Body of pancreas (tissue), 4 donors: ENCODE measurements around the gene ACER3.

Source experiments
- POLR2A ChIP-seq, 3 donors: fragments of 450-650 bp; IDR thresholded peaks; one replicate each; pipeline ENCODE4 v1.6.1; 2016; ENCODE audit warnings: antibody characterized with exemption in 3 of 3, mild to moderate bottlenecking in 2 of 3
- TF ChIP-seq, protein P1 (sequence below), 7 experiments: fragments of 450-650 bp in 4 of 7; fragments of 200-600 bp in 3 of 7; sonication (generic) in 3 of 7; IDR thresholded peaks; one replicate each; pipeline ENCODE4 v1.5.1; 2016 to 2019; ENCODE audit warnings: antibody characterized with exemption in 7 of 7

DNA sequence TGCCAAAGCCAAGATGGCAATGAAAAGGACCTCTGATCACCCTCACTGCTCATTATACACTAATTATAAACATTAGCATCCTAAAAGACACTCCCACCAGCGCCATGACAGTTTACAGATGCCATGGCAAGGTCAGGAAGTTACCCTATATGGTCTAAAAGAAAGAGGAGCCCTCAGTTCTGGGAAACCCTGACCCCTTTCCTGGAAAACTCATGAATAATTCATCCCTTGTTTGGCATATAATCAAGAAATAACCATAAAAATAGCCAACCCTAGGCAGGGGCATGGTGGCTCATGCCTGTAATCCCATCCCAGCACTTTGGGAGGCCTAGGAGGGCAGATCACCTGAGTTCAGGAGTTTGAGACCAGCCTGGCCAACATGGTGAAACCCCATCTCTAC, 193.4 kb downstream of the ACER3 start:
- TF ChIP-seq, protein P1, sequence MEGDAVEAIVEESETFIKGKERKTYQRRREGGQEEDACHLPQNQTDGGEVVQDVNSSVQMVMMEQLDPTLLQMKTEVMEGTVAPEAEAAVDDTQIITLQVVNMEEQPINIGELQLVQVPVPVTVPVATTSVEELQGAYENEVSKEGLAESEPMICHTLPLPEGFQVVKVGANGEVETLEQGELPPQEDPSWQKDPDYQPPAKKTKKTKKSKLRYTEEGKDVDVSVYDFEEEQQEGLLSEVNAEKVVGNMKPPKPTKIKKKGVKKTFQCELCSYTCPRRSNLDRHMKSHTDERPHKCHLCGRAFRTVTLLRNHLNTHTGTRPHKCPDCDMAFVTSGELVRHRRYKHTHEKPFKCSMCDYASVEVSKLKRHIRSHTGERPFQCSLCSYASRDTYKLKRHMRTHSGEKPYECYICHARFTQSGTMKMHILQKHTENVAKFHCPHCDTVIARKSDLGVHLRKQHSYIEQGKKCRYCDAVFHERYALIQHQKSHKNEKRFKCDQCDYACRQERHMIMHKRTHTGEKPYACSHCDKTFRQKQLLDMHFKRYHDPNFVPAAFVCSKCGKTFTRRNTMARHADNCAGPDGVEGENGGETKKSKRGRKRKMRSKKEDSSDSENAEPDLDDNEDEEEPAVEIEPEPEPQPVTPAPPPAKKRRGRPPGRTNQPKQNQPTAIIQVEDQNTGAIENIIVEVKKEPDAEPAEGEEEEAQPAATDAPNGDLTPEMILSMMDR (IDR thresholded peaks at IDR 0.05), result no peak
- no peak for TF ChIP-seq POLR2A (IDR thresholded peaks at IDR 0.05)
